Sigmoid colon (tissue), 7 donors: ENCODE data around the gene SLC25A25. TPM values are rescaled to one million over a fixed set of nuclear protein-coding genes. Genes with fewer than 3 reads are reported as not detected.

Source experiments
- DNase-seq: peaks from one replicate; pipeline ENCODE4 v3.0.0-alpha.2; 2019
- H3K27ac ChIP-seq, 4 donors: fragments of 200-600 bp; sonication (generic); one replicate each; pipeline ENCODE4 v1.5.1; 2016 to 2019; ENCODE audit warnings: mild to moderate bottlenecking in 1 of 4
- H3K27me3 ChIP-seq, 3 donors: fragments of 200-600 bp; sonication (generic); one replicate each; pipeline ENCODE4 v1.5.1; 2019; ENCODE audit warnings: mild to moderate bottlenecking in 1 of 3
- H3K36me3 ChIP-seq, 4 donors: fragments of 200-600 bp; sonication (generic); one replicate each; pipeline ENCODE4 v1.5.1; 2016 to 2019
- H3K4me1 ChIP-seq, 4 donors: fragments of 200-600 bp; sonication (generic); one replicate each; pipeline ENCODE4 v1.5.1; 2017 to 2019
- H3K4me3 ChIP-seq, 4 donors: fragments of 200-600 bp; sonication (generic); one replicate each; pipeline ENCODE4 v1.5.1; 2017 to 2019; ENCODE audit warnings: mild to moderate bottlenecking in 2 of 4, moderate library complexity in 1 of 4
- H3K9me3 ChIP-seq, 4 donors: fragments of 200-600 bp in 3 of 4; sonication (generic) in 3 of 4; one replicate each; pipeline versions ENCODE4 v1.5.1 to v1.6.1; 2013 to 2019
- EP300 ChIP-seq, 4 donors: sonication (generic); formaldehyde crosslinking; IDR thresholded peaks; one replicate each; pipeline ENCODE4 v1.6.1; 2017; ENCODE audit warnings: antibody characterized with exemption in 4 of 4
- POLR2A ChIP-seq, 2 donors: fragments of 450-650 bp; IDR thresholded peaks; one replicate each; pipeline ENCODE4 v1.6.1; 2016; ENCODE audit warnings: antibody characterized with exemption in 2 of 2, mild to moderate bottlenecking in 2 of 2, moderate library complexity in 2 of 2
- POLR2AphosphoS5 ChIP-seq, 4 donors: sonication (generic); formaldehyde crosslinking; IDR thresholded peaks; one replicate each; pipeline ENCODE4 v1.6.1; 2017; ENCODE audit warnings: antibody characterized with exemption in 4 of 4
- WGBS, 2 donors: extraction: QIAGEN DNeasy Blood & Tissue Kit; methylation state at CpG; one replicate each; pipeline ENCODE4 v1.1.7; 2013; 5-methylcytosine and 5-hydroxymethylcytosine counted together
- intact Hi-C: fragments of 100-400 bp; cut with DNase I; formaldehyde crosslinking; loops from one replicate; pipeline ENCODE4 v1.15.1; 2023
- polyA plus RNA-seq, 3 donors: library from polyadenylated mRNA; stranded (reverse); fragments of 200-250 nt; gene quantifications; one replicate each; pipeline ENCODE4 v1.2.3, GENCODE V29; 2013
- total RNA-seq, 4 donors: library from RNA; depleted of rRNA; stranded (reverse); fragments of >200 nt; gene quantifications; one replicate each; pipeline ENCODE4 v1.1.0, GENCODE V29; 2016
- TF ChIP-seq, protein P1 (sequence below), 4 experiments: fragments of 450-650 bp in 3 of 4; fragments of 200-600 bp in 1 of 4; IDR thresholded peaks; one replicate each; pipeline ENCODE4 v1.5.1; 2016 to 2019; ENCODE audit warnings: antibody characterized with exemption in 4 of 4, mild to moderate bottlenecking in 3 of 4, moderate library complexity in 2 of 4
- donor health status: healthy with polysubstance abuse.
- donor health status: Bipolar disorder and iron deficiency.
- donor health status: healthy.

The SLC25A25 gene
- total and polyA plus RNA-seq, 7 donors, result 10.2 to 77.2 (median 16.6) TPM

DNA sequence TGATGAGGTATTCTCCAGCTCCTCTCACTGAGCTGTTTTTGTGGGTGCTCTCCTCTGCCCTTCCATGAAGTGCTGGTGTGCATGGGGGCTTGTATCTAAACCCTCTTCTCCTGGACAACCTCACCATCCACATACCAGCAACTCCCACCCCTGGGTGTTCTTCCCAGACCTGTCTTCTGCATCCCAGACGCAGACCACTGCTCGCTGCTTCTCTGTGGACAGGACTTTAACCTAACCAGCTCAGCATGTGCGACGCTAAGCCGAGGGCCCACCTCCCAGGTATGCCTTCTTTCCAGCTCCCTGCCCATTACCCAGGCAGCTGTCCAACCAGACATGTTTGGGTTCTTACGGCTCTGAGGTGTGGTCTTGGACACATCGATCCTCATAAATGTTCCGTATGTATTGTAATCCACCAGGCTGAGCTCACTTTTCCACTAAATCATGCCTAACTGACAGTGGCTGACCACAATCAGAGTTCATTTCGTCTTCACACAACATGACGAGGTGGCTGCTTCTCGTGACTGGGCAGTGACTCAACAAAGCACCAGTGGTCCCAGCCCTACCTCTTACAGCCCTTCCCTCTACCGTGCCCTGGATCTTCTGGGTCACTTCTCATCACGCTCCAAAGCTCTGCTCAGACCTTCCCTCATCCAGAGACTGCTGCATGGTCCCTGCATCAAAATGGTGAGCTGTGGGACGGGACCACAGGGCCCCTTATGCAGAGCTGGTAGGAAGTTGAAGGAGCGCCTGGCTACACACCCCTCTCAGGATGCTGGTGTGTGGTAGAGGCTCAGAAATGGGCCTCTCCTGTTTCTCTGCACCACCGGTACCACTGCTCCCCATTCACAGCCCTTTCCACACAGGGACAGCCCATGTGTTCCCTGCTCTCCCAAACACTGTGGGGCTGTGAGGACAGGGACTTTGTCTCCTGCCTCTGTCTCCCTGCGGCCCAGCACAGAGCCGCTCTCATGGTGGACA is 69.1 kb downstream of the SLC25A25 start:
- H3K27ac ChIP-seq, result no peak overlapping the region
- H3K4me1 ChIP-seq, result no peaks in the 10 kb centered on the region
- DNase-seq, result no peak
- intact Hi-C loops, result no loop called here
- TF ChIP-seq POLR2AphosphoS5 (IDR thresholded peaks at IDR 0.05) (no peak), POLR2A (IDR thresholded peaks at IDR 0.05) (no peak), EP300 (IDR thresholded peaks at IDR 0.05) (no peak)
- TF ChIP-seq, protein P1, sequence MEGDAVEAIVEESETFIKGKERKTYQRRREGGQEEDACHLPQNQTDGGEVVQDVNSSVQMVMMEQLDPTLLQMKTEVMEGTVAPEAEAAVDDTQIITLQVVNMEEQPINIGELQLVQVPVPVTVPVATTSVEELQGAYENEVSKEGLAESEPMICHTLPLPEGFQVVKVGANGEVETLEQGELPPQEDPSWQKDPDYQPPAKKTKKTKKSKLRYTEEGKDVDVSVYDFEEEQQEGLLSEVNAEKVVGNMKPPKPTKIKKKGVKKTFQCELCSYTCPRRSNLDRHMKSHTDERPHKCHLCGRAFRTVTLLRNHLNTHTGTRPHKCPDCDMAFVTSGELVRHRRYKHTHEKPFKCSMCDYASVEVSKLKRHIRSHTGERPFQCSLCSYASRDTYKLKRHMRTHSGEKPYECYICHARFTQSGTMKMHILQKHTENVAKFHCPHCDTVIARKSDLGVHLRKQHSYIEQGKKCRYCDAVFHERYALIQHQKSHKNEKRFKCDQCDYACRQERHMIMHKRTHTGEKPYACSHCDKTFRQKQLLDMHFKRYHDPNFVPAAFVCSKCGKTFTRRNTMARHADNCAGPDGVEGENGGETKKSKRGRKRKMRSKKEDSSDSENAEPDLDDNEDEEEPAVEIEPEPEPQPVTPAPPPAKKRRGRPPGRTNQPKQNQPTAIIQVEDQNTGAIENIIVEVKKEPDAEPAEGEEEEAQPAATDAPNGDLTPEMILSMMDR (IDR thresholded peaks at IDR 0.05), result no peak
- WGBS, 2 donors, result 89 to 91% methylated on average over 18 of the region's 18 CpGs
- no peaks in the 10 kb centered on the region for H3K9me3 ChIP-seq
- no peaks in the 10 kb centered on the region for H3K27me3 ChIP-seq
- H3K4me3 ChIP-seq, result no peak overlapping the region
- H3K36me3 ChIP-seq, result no peaks in the 10 kb centered on the region

DNA sequence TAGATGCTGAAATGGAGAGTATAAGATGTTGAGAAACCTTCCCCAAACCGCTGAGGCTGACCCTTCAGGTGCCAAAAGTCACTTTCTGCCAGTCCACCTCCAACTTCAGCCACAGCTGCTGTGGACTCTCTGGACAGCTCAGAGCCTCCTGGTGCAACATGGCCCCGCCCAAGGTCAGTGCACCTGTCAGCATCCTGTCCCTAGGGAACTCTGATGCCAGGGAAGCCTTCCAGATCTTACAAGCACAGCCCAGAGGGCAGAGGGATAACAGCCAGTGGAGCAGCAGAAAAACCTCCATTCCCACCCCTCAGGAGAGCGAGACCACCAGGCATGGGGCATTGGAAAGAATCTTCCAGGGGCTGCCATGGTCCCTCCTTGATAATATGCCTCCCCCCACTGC is 70.0 kb downstream of the SLC25A25 start:
- intact Hi-C loops, result no loop called here
- WGBS, 2 donors, result 85 to 88% methylated on average over 3 of the region's 3 CpGs
- Histone ChIP-seq H3K4me3 (no peak overlapping the region), H3K4me1 (no peaks in the 10 kb centered on the region), H3K9me3 (no peaks in the 10 kb centered on the region), H3K27ac (no peak overlapping the region), H3K27me3 (no peaks in the 10 kb centered on the region), H3K36me3 (no peaks in the 10 kb centered on the region)
- DNase-seq, result no peak
- TF ChIP-seq POLR2A (IDR thresholded peaks at IDR 0.05), result no peak

DNA sequence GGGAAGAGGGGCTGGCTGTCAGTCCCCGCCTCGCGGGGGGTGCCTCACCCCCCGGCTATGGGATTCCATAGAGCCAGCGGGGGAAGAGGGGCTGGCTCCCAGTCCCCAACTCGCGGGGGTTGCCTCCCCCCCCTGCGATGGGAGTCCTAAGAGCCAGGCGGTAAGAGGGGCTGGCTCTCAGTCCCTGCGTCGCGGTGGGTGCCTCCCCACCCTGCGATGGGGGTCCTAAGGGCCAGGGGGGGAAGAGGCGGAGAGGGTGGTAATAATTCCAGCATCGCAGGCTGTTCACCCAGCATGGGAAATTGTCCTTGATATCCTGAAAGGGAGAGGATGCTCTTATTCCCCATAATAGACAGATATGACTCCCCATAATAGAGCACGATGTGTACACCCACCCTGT is 71.6 kb downstream of the SLC25A25 start:
- no peaks in the 10 kb centered on the region for H3K4me1 ChIP-seq
- H3K27ac ChIP-seq, result no peak overlapping the region
- TF ChIP-seq POLR2AphosphoS5 (IDR thresholded peaks at IDR 0.05) (no peak), POLR2A (IDR thresholded peaks at IDR 0.05) (no peak), EP300 (IDR thresholded peaks at IDR 0.05) (no peak)
- TF ChIP-seq, protein P1 (IDR thresholded peaks at IDR 0.05), result no peak
- H3K27me3 ChIP-seq, result no peaks in the 10 kb centered on the region
- intact Hi-C loops, result no loop called here
- no peaks in the 10 kb centered on the region for H3K9me3 ChIP-seq
- 39 to 83% methylated on average over 9 to 16 of the region's 16 CpGs for WGBS, 2 donors
- no peaks in the 10 kb centered on the region for H3K36me3 ChIP-seq
- H3K4me3 ChIP-seq, result no peak overlapping the region
- DNase-seq, result no peak

DNA sequence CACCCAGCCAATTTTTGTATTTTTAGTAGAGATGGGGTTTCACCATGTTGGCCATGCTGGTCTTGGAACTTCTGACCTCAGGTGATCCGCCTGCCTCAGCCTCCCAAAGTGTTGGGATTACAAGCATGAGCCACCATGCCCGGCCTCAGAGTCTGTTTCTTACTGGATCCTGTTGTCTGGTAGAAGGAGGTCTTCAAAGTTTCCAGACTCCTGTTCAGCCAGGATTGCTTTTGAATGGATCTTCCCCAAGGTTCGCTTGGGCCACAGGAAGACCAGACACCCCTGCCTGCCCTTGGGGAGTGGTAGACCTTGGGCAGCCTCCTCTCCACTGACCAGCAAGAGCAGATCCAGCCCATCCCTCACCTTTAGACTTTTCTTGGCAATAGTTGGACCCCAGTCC is 73.6 kb downstream of the SLC25A25 start:
- Histone ChIP-seq H3K36me3 (no peaks in the 10 kb centered on the region), H3K4me1 (no peaks in the 10 kb centered on the region), H3K27ac (no peak overlapping the region), H3K9me3 (no peaks in the 10 kb centered on the region), H3K27me3 (no peaks in the 10 kb centered on the region), H3K4me3 (no peak overlapping the region)
- TF ChIP-seq EP300 (IDR thresholded peaks at IDR 0.05) (no peak), POLR2A (IDR thresholded peaks at IDR 0.05) (no peak), POLR2AphosphoS5 (IDR thresholded peaks at IDR 0.05) (no peak)
- TF ChIP-seq, protein P1 (IDR thresholded peaks at IDR 0.05), result no peak
- whole genome bisulfite sequencing, 2 donors, result 94 to 96% methylated on average over 3 of the region's 3 CpGs
- no peak for DNase-seq
- intact Hi-C loops, result no loop called here

DNA sequence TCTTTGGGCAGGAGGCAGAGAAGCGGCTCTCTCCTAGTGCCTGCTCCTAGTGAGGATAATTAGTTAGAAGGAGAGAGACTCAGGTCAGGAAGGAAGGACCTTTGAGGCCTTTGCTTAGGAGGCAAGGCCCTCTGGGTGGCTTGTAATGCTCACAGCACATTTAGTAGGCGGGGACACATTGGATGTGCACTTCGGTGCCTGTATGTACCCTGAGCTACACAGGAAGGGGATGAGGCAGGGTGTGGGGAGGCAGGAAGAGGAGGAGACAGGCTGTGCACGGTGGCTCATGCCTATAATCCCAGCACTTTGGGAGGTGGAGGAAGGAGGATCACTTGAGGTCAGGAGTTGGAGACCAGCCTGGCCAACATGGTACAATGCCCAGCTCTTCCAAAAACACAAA is 74.0 kb downstream of the SLC25A25 start:
- intact Hi-C loops, result no loop called here
- 61 to 74% methylated on average over 4 of the region's 4 CpGs for WGBS, 2 donors

More for the DNA sequence above, 74.0 kb downstream of the SLC25A25 start:
- Histone ChIP-seq H3K4me3 (no peak overlapping the region), H3K36me3 (no peaks in the 10 kb centered on the region), H3K9me3 (no peaks in the 10 kb centered on the region), H3K27me3 (no peaks in the 10 kb centered on the region), H3K27ac (no peak overlapping the region), H3K4me1 (no peaks in the 10 kb centered on the region)
- TF ChIP-seq, protein P1 (IDR thresholded peaks at IDR 0.05), result no peak
- TF ChIP-seq EP300 (IDR thresholded peaks at IDR 0.05) (no peak), POLR2AphosphoS5 (IDR thresholded peaks at IDR 0.05) (no peak), POLR2A (IDR thresholded peaks at IDR 0.05) (no peak)
- no peak for DNase-seq
